Measurements from ENCODE around the gene PBRM1. TPM values are rescaled to one million over a fixed set of nuclear protein-coding genes. Genes with fewer than 3 reads are reported as not detected.

Gene PBRM1
- total and polyA plus RNA-seq, 2 donors (not counting 3 experiments of a cell fraction or from before 2014, with no cell fraction given), result 26.7 to 87.1 TPM

GRCh38 chr3:52520716-52521487 is 164.8 kb downstream of the PBRM1 start:
- no peak overlapping the region for H2AFZ ChIP-seq (ENCODE audit: low read depth, low read length)
- H3K9me1 ChIP-seq (replicated peaks; ENCODE audit: control insufficient read depth, extremely low read depth, insufficient read depth, low read length), result no peaks in the 10 kb centered on the region
- TF ChIP-seq EZH2 (IDR thresholded peaks at IDR 0.05; ENCODE audit: borderline replicate concordance, low read depth, low read length, severe bottlenecking) (no peak), FOS (IDR thresholded peaks at IDR 0.05; ENCODE audit: borderline replicate concordance, insufficient read depth, low read length) (no peak), JUN (IDR thresholded peaks at IDR 0.05; ENCODE audit: borderline replicate concordance, insufficient read depth, insufficient read length, low read depth) (no peak), MYC (IDR thresholded peaks at IDR 0.05; ENCODE audit: low read depth, low read length) (no peak), POLR2A (IDR thresholded peaks at IDR 0.05; ENCODE audit: low read depth, low read length) (no peak), GATA2 (IDR thresholded peaks at IDR 0.05; ENCODE audit: insufficient read depth, insufficient read length, low read depth, low read length) (no peak)
- no peaks in the 10 kb centered on the region for H3K79me2 ChIP-seq (ENCODE audit: control insufficient read depth, insufficient read depth, low read length)
- BruUV-seq (replicated peaks), result no TSS peak
- ChIA-PET CTCF (no interaction called here), POLR2A (no interaction called here)
- dilution Hi-C loops (cut with MboI; ENCODE audit: extremely low pct_ligation_motif_present, low sequenced_read_pairs), result no loop called here
- peaks cover 30 to 83% of the 10 kb centered on the region in 2 experiments for H3K36me3 ChIP-seq (ENCODE audit: control insufficient read depth in 2 of 2, extremely low read depth in 1 of 2, insufficient read depth in 2 of 2, low read length in 2 of 2)
- DNase-seq (ENCODE audit: low read depth, low spot score) (no peak), FAIRE-seq (no peak)
- H4K20me1 ChIP-seq (replicated peaks; ENCODE audit: control insufficient read depth, extremely low read depth, insufficient read depth, low read length), result no peaks in the 10 kb centered on the region
- no peak overlapping the region for H3K9ac ChIP-seq (replicated peaks; ENCODE audit: extremely low read depth, insufficient read depth, low read length)
- H3K4me2 ChIP-seq (ENCODE audit: insufficient read depth, low read length), result no peak overlapping the region
- H3K9me3 ChIP-seq (replicated peaks; ENCODE audit: control insufficient read depth, insufficient read depth, low read length), result no peaks in the 10 kb centered on the region
- H3K27ac ChIP-seq (ENCODE audit: insufficient read depth, low read depth, low read length), result no peak overlapping the region
- no peaks in the 10 kb centered on the region for H3K27me3 ChIP-seq (ENCODE audit: control insufficient read depth in 2 of 2, insufficient read depth in 2 of 2, low read length in 2 of 2)
- no peak overlapping the region for H3K4me3 ChIP-seq (replicated peaks in 1 of 3; ENCODE audit: insufficient read depth in 1 of 3, low read depth in 1 of 3, low read length in 3 of 3)
- H3K4me1 ChIP-seq (ENCODE audit: control insufficient read depth, extremely low read depth, insufficient read depth, low read length), result peaks cover 7% of the 10 kb centered on the region
- intact Hi-C loops (cut with micrococcal nuclease), result no loop called here

DNA sequence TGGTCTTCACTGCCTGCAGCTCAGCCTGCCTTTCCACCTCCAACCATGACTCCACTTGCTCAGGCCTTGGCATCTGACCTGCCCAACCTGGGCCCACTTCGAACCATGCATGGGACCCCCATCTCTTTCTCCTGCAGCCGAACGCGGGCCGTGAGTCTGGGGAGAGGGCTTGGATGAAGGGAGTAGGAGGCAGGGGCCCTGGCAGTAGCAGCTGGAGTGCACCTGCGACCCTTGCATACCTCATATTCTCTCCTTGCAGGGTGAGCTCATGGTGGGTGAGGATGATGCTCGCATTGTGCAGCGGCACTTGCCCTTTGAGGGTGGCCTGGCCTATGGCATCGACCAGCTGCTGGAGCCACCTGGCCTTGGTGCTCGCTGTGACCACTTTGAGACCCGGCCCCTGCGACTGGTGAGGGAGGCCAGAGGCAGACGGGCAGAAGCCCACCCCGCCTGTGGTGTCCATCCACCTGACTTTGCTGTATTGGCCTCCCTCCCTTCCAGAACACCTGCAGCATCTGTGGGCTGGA is 165.5 kb downstream of the PBRM1 start:
- Histone ChIP-seq H3K9me3 (replicated peaks; ENCODE audit: control insufficient read depth, insufficient read depth, low read length) (no peaks in the 10 kb centered on the region), H4K20me1 (replicated peaks; ENCODE audit: control insufficient read depth, extremely low read depth, insufficient read depth, low read length) (no peaks in the 10 kb centered on the region), H3K79me2 (ENCODE audit: control insufficient read depth, insufficient read depth, low read length) (no peaks in the 10 kb centered on the region), H3K36me3 (ENCODE audit: control insufficient read depth in 2 of 2, extremely low read depth in 1 of 2, insufficient read depth in 2 of 2, low read length in 2 of 2) (peaks cover 34 to 89% of the 10 kb centered on the region in 2 experiments), H3K27me3 (ENCODE audit: control insufficient read depth in 2 of 2, insufficient read depth in 2 of 2, low read length in 2 of 2) (no peaks in the 10 kb centered on the region), H3K9me1 (replicated peaks; ENCODE audit: control insufficient read depth, extremely low read depth, insufficient read depth, low read length) (no peaks in the 10 kb centered on the region), H2AFZ (ENCODE audit: low read depth, low read length) (no peak overlapping the region), H3K4me1 (ENCODE audit: control insufficient read depth, extremely low read depth, insufficient read depth, low read length) (peaks cover 4% of the 10 kb centered on the region), H3K4me3 (replicated peaks in 1 of 3; ENCODE audit: insufficient read depth in 1 of 3, low read depth in 1 of 3, low read length in 3 of 3) (no peak overlapping the region), H3K27ac (ENCODE audit: insufficient read depth, low read depth, low read length) (no peak overlapping the region), H3K4me2 (ENCODE audit: insufficient read depth, low read length) (no peak overlapping the region), H3K9ac (replicated peaks; ENCODE audit: extremely low read depth, insufficient read depth, low read length) (no peak overlapping the region)
- ChIA-PET POLR2A (no interaction called here), CTCF (no interaction called here)
- no peak for DNase-seq (ENCODE audit: low read depth, low spot score)
- FAIRE-seq, result no peak
- no peak for TF ChIP-seq MYC (IDR thresholded peaks at IDR 0.05; ENCODE audit: low read depth, low read length)
- no peak for TF ChIP-seq EZH2 (IDR thresholded peaks at IDR 0.05; ENCODE audit: borderline replicate concordance, low read depth, low read length, severe bottlenecking)
- TF ChIP-seq FOS (IDR thresholded peaks at IDR 0.05; ENCODE audit: borderline replicate concordance, insufficient read depth, low read length), result no peak
- TF ChIP-seq JUN (IDR thresholded peaks at IDR 0.05; ENCODE audit: borderline replicate concordance, insufficient read depth, insufficient read length, low read depth), result no peak
- TF ChIP-seq POLR2AphosphoS5 (IDR thresholded peaks at IDR 0.05; ENCODE audit: insufficient read depth, low read depth, low read length), result no peak
- intact Hi-C loops (cut with micrococcal nuclease) (no loop called here), dilution Hi-C loops (cut with MboI; ENCODE audit: extremely low pct_ligation_motif_present, low sequenced_read_pairs) (no loop called here)
- no TSS peak for BruUV-seq (replicated peaks)
